Hematopoietic multipotent progenitor cell treated with erythropoietin and hydrocortisone succinate and interleukin-3 and kit ligand, for 17 days (in vitro differentiated cells): Measurements from ENCODE around the gene CNTN5.

ENCODE experiments used
- DNase-seq: peaks from one replicate; pipeline ENCODE4 v3.0.0-alpha.2; 2015; ENCODE audit warnings: low spot score

The CNTN5 gene

GRCh38 chr11:99631618-99632017 lies 610.9 kb downstream of the CNTN5 start:
- no peak for DNase-seq

- no peak for DNase-seq
Observed at GRCh38 chr11:99632969-99633368, 612.2 kb downstream of the CNTN5 start.

- DNase-seq: no peak
Observed at GRCh38 chr11:99634581-99634980, 613.8 kb downstream of the CNTN5 start.

- DNase-seq: no peak
Observed at GRCh38 chr11:99638073-99638553, 617.4 kb downstream of the CNTN5 start.

- DNase-seq: no peak
Observed at GRCh38 chr11:99640671-99641070, 619.9 kb downstream of the CNTN5 start.

GRCh38 chr11:99645934-99646333 lies 625.2 kb downstream of the CNTN5 start:
- no peak for DNase-seq

GRCh38 chr11:99670067-99670676 lies 649.4 kb downstream of the CNTN5 start:
- DNase-seq: no peak

GRCh38 chr11:99671808-99672409 lies 651.2 kb downstream of the CNTN5 start:
- DNase-seq: no peak

GRCh38 chr11:99676292-99676691 lies 655.5 kb downstream of the CNTN5 start:
- no peak for DNase-seq

- no peak for DNase-seq
Observed at GRCh38 chr11:99682171-99682570, 661.4 kb downstream of the CNTN5 start.

- no peak for DNase-seq
Observed at GRCh38 chr11:99682646-99683045, 661.9 kb downstream of the CNTN5 start.

- DNase-seq: no peak
Observed at GRCh38 chr11:99683933-99684332, 663.2 kb downstream of the CNTN5 start.

- DNase-seq: no peak
Observed at GRCh38 chr11:99686838-99687237, 666.1 kb downstream of the CNTN5 start.

GRCh38 chr11:99687320-99687719 lies 666.6 kb downstream of the CNTN5 start:
- no peak for DNase-seq

GRCh38 chr11:99693941-99694492 lies 673.3 kb downstream of the CNTN5 start:
- no peak for DNase-seq

- no peak for DNase-seq
Observed at GRCh38 chr11:99695106-99695505, 674.4 kb downstream of the CNTN5 start.

GRCh38 chr11:99706848-99707247 lies 686.1 kb downstream of the CNTN5 start:
- no peak for DNase-seq

GRCh38 chr11:99708928-99709672 lies 688.4 kb downstream of the CNTN5 start:
- no peak for DNase-seq

- no peak for DNase-seq
Observed at GRCh38 chr11:99716302-99716701, 695.6 kb downstream of the CNTN5 start.

GRCh38 chr11:99718291-99718690 lies 697.5 kb downstream of the CNTN5 start:
- DNase-seq: no peak

GRCh38 chr11:99739464-99740089 lies 718.8 kb downstream of the CNTN5 start:
- DNase-seq: no peak

GRCh38 chr11:99742501-99742900 lies 721.8 kb downstream of the CNTN5 start:
- no peak for DNase-seq
